DMS79 (cell line): ENCODE measurements around the gene FGGY.
"Not testable (repeated sequence)": the region's sequence is repeated elsewhere in the genome, so short reads cannot be mapped to it uniquely, and the experiment has no call there.

ENCODE experiments used
- DNase-seq: peaks from one replicate; lab custom pipeline; 2025; lab: John Stamatoyannopoulos, UW

FGGY gene

DNA sequence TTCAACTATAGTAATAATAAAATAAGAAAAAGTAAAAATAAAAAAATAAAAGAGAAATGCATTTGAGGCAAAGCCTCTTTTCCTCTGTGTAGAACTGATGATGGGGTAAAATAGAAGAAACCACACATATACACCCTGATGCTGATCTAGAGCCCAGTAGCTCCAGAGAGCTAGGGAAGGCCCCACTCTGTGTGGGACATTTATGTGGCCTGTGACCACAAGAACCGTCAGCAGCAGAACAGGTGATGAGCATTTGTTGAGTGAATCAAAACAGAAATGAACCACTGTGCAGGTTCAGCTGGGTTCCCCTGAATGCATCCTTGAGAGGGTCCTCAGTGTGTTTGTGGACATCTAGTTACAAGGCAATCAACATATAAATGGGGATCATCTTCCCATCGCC is 296.0 kb downstream of the FGGY start:
- no peak for DNase-seq

DNA sequence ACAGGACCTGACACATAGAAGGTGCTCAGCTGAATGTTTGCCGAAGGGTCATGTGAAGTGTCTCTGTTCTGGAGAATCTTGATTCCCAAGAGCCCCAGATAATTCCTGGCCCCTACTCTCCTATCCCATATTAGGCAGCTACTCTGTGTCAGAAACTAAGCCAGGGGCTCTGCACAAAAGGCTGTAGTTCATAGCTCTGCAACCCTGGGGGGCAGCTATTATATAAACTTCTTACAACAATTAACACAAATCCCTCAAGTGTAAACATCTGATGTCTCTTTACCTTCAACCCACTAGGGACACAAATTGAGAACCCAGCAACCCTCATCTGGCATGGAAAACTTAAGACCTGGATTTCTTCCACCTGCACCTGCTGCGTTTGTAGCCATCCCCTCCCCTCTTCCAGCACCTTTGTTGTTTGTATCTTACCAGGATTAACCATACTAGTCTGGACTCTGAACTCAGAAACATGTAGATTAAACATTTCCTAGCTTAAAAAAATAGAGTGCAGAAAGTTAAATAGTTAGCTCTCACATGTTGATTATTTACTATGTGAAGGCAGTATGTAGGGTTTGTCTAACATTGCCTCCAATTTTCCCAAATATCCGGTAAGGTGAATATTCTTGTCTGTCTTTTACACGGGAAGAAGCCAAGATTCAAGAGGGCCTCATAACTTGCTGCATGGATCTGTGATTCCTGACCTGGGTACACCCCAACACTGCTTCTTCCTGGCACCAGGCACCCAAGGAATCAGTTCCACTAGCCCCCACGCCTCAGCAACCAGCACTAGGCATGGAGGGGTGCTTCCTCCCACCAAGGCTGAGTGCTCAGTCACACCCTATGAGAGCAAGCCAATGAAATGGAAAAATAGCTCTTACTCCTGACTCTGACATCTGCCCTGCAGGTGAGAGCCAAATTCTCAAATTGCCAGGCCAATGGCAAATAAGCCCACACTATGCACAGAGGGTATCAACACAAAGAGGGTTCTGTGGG is 297.2 kb downstream of the FGGY start:
- DNase-seq = no peak

DNA sequence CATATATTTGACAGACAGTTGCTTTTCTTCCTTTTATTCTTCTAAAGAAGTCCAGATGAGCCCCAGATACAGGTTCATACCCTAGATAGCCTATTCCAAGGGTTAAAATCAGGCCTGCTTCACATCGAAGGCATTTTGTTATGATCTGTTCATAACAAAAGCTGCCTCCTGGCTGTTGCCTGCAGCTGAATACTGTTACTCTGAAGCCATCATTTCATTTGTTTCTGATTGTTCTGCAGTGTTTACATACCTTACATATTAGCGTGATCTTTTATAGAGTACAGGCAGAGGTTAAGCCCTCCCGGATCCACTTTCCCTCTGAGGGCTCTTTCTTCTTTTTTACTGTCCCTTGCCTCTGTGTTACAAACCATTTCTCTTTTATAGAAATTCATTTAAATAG is 298.9 kb downstream of the FGGY start:
- no peak for DNase-seq

DNA sequence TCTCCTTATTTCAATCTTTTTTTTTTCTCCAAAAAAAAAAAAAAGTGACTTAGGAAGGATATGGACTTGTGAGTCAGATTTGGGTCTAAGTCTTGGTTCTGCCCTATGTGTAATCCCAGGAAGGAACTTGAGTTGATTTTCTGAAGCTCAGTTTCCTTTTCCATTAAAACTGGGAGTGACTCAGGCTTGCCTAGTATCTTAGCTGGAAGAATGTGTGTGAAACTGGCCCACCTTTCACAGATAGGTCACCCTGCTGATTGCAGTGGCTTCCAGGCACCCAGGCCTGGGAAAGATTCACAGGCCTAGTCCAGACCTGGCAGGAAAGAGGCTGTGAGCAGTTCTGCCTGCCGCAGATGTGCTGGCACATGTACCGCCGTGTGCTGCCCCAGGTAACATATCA is 299.5 kb downstream of the FGGY start:
- DNase-seq = no peak

DNA sequence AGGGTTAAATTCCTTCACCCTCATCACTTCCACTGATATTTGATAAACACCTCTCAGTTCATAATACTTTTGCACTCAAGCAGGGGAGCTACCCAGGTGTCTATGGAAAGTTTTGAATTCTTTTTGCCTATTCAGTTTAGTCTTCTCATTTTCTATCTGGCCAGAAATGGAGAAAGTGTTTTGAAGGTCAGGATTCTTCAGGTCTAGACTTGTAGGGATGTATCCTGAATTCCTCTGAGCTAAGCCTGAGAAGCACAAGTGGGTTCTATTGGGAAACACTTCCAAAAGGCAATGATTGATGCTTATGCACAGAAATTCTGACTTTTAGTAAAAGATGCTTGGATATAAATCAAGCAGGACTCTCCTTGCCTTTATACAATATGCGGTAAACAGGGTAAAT is 300.1 kb downstream of the FGGY start:
- DNase-seq = no peak

DNA sequence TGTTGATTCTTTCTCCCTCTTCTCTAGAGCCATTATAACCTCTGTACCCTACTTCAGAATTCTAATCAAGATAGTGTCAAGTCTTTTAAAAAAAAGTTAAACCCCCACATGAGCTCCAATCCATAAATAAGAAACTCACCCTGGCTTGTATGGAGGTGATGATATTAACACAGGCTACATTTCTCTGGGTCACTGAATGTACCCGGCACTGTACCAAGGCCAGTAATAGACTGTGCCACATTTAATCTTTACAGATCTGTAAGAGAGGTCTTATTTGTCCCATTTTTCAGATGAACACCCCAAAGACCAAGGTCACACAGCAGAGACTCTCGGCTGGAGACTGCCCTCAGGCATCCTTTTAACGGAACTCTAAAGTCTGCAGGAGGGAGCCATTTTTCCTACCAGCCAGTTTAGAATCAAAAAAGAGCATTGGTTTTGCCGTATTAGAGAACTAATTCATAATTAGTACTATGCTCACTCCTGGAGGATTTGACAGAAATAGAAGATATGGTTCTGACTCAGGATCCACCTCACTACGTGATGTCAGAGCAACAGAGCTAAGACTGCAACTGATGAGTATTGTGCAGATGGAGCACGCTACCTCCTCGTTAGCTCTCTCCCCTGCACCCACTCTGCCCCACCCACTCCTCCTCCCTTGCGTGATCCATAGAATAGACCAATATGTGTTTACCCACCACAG is 300.7 kb downstream of the FGGY start:
- DNase-seq = no peak

DNA sequence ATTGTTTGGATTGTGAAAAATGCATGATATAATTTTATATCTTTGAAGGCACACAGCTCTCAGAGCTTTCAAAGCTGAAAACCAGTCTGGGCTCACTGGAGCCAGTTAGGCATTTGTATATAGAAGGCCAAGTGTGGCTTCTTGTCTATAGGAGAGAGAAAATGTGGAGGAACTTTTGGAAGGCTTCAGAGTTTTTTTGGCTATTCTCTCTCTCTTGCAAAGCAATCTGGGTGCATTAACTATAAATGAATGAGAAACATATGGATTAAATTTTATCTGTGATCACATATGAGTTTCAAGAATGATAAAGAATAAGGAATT is 301.2 kb downstream of the FGGY start:
- no peak for DNase-seq

DNA sequence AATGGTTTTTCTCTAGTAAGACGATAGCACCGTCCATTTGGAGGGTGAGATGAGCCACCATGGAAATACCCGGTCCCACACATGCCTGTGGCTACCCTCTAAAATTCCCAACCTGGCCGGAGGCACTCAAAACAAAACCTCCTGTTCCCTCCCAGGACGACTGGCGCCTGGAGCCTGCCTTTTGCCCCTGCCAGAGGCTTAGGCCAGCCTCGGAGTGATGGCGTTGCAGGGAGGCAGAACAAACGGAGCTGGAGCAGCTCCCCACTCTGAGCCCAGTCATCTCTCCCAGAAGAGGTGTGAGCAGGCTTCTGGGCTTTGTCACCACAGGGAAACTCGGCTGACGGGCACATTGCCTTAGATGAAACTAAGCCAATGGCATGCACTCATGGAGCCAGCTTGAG is 304.1 kb downstream of the FGGY start:
- no peak for DNase-seq

DNA sequence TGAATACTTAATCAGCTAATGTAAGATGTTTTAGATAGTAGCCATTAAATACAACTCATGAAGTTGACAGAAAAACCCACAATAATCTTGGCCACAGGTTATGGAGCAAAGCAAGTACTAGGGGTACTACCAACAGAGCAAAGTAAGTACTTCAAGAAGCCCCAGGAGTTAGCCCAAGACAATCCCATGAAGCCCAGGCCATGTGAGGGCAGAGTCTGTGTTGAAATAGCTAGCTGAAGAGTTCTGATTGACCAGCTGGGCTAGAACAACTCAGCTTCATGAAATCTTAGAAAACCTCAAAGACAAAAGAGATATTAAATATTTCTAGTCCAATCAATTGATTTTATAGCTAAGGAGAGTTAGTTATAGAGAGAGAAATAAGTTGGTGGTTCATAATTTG is 304.9 kb downstream of the FGGY start:
- no peak for DNase-seq

DNA sequence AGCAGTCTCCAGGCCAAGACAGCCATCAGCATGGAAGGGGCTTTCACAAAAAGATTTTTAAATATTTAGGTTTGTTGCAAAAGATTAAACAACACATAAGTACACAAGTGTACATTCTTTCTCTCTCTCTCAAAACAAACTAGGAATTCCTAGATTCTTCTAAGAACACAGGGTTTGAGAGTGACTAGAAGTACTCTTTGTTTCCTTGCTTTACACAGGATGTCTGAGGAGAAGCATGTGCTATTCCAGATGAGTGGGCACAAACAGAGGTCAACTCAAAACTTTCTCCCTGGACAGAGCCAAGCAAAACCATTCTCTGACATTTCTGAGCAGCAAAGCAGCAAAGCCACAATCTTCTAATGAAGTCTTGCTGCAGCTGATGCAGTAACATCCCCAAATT is 307.3 kb downstream of the FGGY start:
- DNase-seq = no peak

DNA sequence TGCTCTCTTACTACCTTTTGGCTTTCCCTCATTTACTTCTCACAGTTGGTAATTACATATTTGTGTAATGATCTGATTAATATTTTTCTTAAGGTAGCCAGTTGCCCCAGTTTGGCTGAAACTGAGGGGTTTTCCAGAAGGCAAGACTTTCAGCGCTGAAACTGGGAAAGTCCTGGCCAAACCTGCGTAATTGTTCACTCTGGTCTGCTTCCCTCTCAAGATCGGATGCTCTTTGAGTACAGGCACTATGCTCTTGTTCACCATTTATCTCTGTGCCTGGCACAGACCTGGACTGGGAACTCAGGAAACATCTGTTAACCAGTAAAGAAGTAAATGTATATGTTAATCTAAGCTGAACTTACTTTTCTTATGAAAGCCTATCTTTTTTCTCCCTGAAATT is 308.3 kb downstream of the FGGY start:
- no peak for DNase-seq

DNA sequence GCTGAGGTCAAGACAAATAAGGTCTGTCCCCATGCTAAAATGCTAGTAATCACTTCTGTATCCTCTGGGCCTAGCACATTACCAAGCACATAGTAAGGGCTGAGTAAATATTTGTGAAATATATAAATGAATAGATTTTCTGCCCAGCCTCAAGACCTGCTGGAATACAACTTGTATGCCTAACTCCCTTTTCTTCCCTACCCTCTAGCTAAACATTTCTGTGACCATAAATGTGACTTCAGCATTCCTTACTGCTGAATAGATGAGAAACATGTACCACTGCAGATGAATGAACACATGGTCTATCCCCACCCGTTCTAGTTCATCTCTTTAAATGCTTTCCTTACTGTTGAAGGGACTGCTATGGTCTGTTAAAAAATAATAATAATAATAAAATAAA is 308.9 kb downstream of the FGGY start:
- no peak for DNase-seq

DNA sequence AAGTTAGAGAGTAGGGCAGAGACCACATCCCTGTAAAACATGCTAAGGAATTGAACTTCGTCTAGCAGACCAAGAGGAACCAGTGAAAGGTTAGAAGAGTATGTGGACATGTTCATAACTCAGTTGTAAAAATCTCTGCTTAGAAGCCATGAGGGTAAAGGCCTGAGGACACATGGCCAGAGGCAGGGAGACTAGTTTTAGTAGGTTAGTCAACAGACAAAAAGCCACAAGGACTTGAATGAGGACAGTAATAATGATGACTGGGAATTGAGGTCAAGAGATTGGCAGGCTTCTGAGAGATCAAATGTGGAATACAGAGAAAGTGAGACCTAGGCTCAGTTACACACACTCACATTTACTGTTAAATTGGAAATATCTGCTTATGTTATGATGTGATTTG is 312.4 kb downstream of the FGGY start:
- no peak for DNase-seq

DNA sequence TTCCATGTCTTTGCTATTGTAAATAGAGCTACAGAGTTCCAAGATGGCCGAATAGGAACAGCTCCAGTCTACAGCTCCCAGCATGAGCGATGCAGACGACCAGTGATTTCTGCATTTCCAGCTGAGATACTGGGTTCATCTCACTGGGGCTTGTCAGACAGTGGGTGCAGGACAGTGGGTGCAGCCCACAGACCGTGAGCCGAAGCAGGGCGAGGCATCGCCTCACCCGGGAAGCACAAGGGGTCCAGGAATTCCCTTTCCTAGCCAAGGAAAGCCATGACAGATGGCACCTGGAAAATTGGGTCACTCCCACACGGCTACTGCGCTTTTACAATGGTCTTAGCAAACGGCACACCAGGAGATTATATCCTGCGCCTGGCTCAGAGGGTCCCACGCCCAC is 313.6 kb downstream of the FGGY start:
- DNase-seq = not testable (repeated sequence)

DNA sequence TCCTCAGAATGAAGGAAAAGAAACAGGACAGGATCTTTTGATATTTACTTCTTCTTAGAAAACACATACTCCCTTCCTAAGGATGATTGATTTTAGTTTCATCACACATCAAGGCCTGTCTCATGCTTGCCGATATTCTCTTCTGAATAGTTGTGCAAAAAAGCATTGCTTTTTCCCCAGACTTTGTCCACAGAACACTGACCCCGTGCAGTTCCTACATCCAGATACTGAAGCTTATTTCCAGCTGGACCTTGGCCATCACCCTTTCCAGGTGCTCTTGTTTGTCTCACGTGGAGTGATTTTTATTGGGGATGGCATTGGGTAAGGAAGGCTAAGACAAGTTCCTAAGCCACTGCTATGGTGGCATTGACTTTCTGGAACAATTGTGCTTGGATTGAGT is 320.5 kb downstream of the FGGY start:
- DNase-seq = no peak

DNA sequence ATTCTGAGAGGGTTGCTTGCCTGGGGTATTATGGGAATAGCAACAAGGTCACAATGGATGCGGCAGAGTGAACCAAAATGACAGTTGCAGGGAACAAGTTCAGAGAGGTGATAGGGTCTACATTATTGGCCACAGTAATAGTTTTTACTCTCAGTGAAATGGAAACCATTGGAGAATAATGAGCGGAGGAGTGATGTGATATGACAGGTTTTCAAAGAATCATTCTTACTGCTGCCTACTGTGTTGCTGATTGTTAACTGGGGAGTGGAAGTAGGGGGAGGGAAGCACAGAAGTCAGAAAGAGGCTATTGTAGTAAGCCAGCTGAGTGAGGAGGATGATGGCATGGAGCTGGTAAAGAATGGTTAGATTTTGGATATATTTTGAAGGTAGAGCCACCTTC is 322.7 kb downstream of the FGGY start:
- DNase-seq = no peak

DNA sequence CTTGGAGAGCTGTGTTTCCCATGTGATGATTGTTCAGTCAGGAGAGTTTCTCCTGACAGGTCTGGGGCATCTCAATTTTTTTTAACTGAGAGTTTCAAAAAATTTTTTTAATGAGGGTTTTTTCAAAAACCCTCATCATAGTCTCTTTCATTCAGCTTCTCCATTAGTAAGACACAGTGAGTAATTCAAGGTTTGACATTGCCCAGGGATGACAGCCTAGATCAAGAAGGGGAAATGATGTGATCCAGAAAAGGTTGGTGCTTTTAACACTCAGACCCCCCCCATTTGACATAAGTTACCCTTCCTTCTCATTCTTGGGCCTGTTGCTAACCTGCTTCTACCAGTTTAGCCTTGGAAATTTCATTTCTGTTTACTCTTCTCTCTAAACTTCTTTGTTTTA is 328.5 kb downstream of the FGGY start:
- no peak for DNase-seq

DNA sequence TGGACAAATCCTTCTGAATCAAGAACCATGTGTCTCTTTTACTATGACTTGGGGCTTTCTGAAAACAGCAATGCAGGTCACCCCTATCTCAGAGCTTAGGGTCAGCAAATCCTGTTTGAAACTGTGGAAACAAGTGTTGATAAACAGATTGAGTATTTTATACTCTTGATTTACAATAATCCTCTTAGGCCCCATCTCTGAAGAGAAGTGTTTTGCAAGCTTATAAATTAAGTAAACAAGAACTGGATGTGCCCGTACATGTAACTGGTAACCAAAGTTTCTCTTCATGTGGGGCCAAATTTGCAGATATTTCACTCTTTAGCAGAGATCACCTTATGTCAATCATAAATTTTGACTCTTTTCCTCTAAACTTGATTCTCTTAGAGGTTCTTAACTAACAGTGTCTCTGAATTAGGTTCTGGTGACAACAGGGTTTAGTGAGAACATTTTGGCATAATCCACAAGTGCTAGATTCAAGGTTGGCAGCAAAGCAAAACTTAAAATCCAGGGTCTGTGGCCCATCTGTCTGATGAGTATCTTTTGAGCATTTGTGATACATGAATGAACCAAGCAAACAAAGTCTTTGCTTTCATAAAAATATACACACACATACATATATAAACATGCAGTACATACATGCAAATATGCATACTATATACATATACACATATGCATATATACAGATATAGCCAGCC is 334.8 kb downstream of the FGGY start:
- DNase-seq = no peak

DNA sequence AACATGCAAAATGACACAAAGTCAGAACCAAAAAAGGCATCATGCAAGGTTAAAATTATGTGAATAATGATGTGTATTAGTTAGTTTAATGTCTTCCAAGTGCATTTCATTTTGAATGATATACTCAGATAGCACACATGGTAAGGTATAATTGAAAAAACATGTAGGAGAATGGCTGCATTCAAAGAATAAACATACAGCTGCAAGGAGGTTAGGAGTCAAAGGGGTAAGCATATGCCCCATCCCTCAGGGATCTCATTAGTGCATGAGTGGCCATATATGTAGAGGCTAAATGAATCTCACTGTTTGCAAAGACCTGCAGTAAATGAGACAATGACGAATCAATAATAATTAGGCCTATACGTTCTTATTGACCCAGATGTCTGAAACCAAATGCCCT is 338.2 kb downstream of the FGGY start:
- DNase-seq = no peak

DNA sequence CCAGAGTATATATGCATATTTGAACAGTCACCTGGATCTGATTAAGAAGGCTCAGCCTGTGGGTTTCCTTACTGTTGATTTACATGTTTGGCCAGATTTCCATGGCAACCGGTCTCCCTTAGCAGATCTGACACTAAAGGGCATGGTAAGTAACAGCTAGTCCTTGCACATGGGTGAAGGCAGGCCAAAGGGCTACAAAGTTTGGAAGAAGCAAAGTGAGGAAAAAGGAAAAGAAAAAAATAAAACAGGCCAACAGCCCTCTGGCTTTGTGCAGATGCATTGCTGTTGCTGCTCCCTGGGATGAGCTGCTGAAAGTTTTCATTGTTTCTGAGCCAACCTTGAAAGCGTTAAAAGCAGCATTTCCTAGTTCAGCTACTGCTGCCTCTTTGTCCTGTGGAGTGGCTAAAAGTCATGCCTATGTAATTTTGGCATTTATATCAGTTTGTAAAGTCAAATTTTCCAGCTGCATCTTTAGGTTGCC is 341.4 kb downstream of the FGGY start:
- no peak for DNase-seq

DNA sequence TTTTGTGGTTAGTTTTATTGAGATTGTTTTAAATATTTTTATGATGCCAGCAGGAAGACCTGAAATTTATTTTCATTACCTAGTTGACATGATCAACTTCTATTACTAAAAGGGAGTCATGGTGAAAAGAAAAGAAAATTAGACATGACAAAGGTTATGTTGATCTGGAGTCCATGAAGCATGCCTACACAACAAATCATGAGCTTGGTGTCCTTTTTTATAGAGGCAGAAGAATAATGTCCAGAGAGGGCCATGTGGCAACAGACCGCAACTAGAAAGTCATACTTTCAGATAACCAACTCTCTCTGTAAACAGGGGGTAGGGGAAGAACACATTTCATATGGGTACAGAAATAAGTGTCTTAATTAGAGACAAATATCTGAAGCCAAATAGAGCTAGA is 342.4 kb downstream of the FGGY start:
- no peak for DNase-seq

DNA sequence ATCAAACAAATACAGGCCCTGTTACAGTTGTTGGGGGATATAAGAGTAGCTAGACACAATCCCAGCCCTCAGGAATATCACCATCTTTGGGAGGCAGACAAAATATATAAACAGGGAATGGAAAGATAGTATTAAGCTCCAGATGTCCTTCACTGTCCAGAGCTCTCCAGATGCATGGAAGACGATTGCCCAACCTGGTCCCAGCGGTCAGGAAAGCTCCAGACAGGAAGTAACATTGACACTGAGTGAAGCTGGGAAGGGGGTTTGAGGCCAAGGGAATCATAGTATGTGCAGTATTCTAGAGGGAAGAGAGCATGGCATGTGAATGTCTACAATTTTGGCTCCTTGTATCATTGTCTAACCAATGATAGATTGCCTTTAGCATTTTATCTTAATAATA is 344.0 kb downstream of the FGGY start:
- DNase-seq = no peak

DNA sequence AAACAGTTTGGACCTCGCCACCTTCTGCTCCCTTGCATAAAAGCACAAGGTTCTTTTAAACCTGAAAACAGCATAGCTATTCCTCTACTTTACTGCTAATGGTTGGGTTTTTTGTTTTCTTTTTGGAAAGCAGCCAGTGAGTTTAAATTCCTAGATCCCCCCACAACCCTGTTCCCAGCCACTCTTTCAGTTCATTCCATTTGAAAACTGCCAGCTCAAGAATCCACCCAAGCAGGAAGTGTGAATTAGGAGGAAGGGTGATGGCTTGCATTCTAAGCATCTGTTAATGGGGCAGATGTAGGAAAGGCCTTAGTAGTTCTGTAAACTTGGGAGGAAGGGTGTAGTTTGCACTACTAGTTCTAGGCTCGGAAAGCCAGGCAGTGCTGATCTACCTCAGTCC is 344.9 kb downstream of the FGGY start:
- no peak for DNase-seq
